ENCODE data around the gene RASAL2.

DNA sequence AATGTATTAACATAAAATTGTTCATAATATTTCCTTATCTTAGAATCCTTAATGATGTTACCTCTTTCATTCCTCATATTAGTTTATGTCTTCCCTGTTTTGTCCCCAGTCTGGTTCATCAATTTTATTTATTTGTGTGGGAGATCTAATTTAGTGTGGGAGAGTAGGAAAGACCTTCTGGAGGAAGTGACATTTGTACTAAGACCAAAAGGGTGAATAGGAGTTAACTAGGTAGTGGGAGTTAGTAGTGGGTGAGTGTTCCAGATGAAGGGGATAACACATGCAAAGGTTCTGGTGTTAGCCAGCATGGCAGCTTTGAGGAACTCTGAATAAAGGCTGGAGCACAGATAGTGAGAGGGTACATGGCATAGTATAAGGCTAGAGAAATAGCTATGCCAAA, 21.4 kb downstream of the RASAL2 start:
- TF ChIP-seq, protein P1, sequence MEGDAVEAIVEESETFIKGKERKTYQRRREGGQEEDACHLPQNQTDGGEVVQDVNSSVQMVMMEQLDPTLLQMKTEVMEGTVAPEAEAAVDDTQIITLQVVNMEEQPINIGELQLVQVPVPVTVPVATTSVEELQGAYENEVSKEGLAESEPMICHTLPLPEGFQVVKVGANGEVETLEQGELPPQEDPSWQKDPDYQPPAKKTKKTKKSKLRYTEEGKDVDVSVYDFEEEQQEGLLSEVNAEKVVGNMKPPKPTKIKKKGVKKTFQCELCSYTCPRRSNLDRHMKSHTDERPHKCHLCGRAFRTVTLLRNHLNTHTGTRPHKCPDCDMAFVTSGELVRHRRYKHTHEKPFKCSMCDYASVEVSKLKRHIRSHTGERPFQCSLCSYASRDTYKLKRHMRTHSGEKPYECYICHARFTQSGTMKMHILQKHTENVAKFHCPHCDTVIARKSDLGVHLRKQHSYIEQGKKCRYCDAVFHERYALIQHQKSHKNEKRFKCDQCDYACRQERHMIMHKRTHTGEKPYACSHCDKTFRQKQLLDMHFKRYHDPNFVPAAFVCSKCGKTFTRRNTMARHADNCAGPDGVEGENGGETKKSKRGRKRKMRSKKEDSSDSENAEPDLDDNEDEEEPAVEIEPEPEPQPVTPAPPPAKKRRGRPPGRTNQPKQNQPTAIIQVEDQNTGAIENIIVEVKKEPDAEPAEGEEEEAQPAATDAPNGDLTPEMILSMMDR (conservative IDR thresholded peaks at IDR 0.05 in 1 of 2, IDR thresholded peaks at IDR 0.05 in 1 of 2; ENCODE audit: low read depth in 1 of 2, low read length in 2 of 2): no peak
- TF ChIP-seq EZH2 (IDR thresholded peaks at IDR 0.05; ENCODE audit: low read length, missing control alignments): no peak
